Measurements from ENCODE around the gene COL26A1.

The COL26A1 gene

DNA sequence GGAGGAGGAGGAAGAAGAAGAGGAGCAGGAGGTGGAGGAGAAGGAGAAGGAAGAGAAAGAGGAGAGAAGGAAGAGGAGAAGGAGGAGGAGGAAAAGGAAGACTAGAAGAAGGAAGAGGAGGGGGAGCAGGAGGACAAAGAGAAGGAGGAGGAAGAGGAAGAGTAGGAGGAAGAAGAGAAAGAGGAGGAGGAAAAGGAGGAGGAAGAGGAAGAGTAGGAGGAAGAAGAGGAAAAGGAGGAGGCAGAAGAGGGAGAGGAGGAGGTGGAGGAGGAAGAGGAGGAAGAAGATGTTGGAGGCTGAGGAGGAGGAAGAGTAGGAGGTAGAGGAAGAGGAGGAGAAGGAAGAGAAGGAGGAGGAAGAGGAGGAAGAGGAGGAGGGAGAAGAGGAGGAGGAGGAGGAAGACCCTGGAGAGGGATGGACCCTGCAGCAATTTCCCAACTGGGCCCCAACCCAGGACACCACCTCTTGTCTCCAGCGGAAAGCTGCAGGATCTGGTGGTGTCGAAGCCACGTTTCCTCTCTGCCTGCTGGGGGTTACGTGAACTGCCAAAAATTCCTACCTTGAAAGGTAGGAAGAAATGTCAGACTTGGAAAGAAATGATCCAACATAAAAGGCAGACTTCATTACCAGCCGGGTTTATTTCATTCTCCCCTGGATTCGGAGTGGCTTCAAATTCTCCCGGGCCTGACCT is 38.9 kb downstream of the COL26A1 start:
- WGBS, 2 experiments (ENCODE audit: insufficient coverage in 2 of 2): 23 to 27% methylated on average over 4 of the region's 7 CpGs
- no peak overlapping the region for H3K4me3 ChIP-seq (ENCODE audit: extremely low read depth, insufficient read depth, low read length, poor library complexity, severe bottlenecking)
- peaks cover 4% of the 10 kb centered on the region for H3K9me3 ChIP-seq (ENCODE audit: control insufficient read depth, low read length)
- H3K4me1 ChIP-seq (ENCODE audit: control insufficient read depth, insufficient read depth, low read length, poor library complexity, severe bottlenecking): peaks cover 24% of the 10 kb centered on the region
- H3K27ac ChIP-seq (ENCODE audit: low read depth, low read length, severe bottlenecking): peak overlapping the region; percentile 85
- H3K36me3 ChIP-seq (ENCODE audit: control insufficient read depth, insufficient read depth, low read length): peaks cover 7% of the 10 kb centered on the region

- Histone ChIP-seq H3K9me3 (ENCODE audit: control insufficient read depth, low read length) (peaks cover 5% of the 10 kb centered on the region), H3K27ac (ENCODE audit: low read depth, low read length, severe bottlenecking) (peak overlapping the region; percentile 85), H3K4me3 (ENCODE audit: extremely low read depth, insufficient read depth, low read length, poor library complexity, severe bottlenecking) (no peak overlapping the region), H3K4me1 (ENCODE audit: control insufficient read depth, insufficient read depth, low read length, poor library complexity, severe bottlenecking) (peaks cover 24% of the 10 kb centered on the region), H3K36me3 (ENCODE audit: control insufficient read depth, insufficient read depth, low read length) (peaks cover 10% of the 10 kb centered on the region)
- WGBS, 2 experiments (ENCODE audit: insufficient coverage in 2 of 2): 4 to 8% methylated on average over 2 to 4 of the region's 12 CpGs
Observed at GRCh38 chr7:101402081-101402779, 39.6 kb downstream of the COL26A1 start.

GRCh38 chr7:101402835-101403234 is 40.2 kb downstream of the COL26A1 start:
- Histone ChIP-seq H3K4me1 (ENCODE audit: control insufficient read depth, insufficient read depth, low read length, poor library complexity, severe bottlenecking) (peaks cover 24% of the 10 kb centered on the region), H3K4me3 (ENCODE audit: extremely low read depth, insufficient read depth, low read length, poor library complexity, severe bottlenecking) (no peak overlapping the region), H3K9me3 (ENCODE audit: control insufficient read depth, low read length) (peaks cover 4% of the 10 kb centered on the region), H3K36me3 (ENCODE audit: control insufficient read depth, insufficient read depth, low read length) (peaks cover 9% of the 10 kb centered on the region), H3K27ac (ENCODE audit: low read depth, low read length, severe bottlenecking) (no peak overlapping the region)
- WGBS, 2 experiments (ENCODE audit: insufficient coverage in 2 of 2): 100% methylated on average over 2 of the region's 6 CpGs; no CpG with 5 or more reads in 1 of the 2 experiments

GRCh38 chr7:101405474-101406067 is 42.9 kb downstream of the COL26A1 start:
- 80 to 95% methylated on average over 14 to 15 of the region's 16 CpGs for WGBS, 2 experiments (ENCODE audit: insufficient coverage in 2 of 2)
- H3K9me3 ChIP-seq (ENCODE audit: control insufficient read depth, low read length): peaks cover 22% of the 10 kb centered on the region
- no peak overlapping the region for H3K4me3 ChIP-seq (ENCODE audit: extremely low read depth, insufficient read depth, low read length, poor library complexity, severe bottlenecking)
- peaks cover 12% of the 10 kb centered on the region for H3K36me3 ChIP-seq (ENCODE audit: control insufficient read depth, insufficient read depth, low read length)
- peaks cover 17% of the 10 kb centered on the region for H3K4me1 ChIP-seq (ENCODE audit: control insufficient read depth, insufficient read depth, low read length, poor library complexity, severe bottlenecking)
- H3K27ac ChIP-seq (ENCODE audit: low read depth, low read length, severe bottlenecking): no peak overlapping the region

DNA sequence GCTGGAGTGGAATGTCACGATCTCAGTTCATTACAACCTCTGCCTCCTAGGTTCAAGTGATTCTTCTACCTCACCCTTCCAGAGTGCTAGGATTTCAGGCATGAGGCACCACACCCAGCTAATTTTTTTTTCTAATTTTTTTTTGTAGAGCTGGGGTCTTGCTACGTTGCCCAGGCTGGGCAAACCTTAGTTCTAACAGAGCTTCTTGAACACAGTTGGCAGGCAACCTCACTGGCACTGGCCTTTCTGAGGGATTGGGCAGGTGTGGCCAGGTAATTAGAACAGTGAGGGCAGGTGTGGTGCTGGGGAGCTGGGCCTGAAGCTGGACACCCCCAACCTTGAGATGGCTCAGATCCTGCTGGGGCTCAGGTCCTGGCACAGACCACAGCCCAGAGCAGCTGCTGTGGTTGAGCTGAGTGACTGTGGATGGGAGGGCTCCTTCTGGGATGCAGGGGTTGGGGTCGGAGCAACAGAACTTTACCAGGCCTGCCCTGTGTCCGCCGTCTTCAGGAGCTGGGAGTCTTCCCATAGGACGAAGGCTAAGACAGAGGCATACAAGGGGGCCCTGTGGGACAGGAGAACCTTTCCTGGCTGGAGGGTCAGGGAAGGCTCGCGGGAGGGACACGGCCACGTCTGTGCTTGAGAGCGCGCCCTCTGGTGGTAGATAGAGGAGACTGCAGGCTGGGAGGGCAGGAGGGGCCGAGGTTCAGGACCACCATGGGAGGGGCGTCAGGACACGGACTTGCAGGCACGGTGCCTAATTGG is 48.2 kb downstream of the COL26A1 start:
- Histone ChIP-seq H3K4me1 (ENCODE audit: control insufficient read depth, insufficient read depth, low read length, poor library complexity, severe bottlenecking) (no peaks in the 10 kb centered on the region), H3K4me3 (ENCODE audit: extremely low read depth, insufficient read depth, low read length, poor library complexity, severe bottlenecking) (no peak overlapping the region), H3K9me3 (ENCODE audit: control insufficient read depth, low read length) (peaks cover 22% of the 10 kb centered on the region), H3K36me3 (ENCODE audit: control insufficient read depth, insufficient read depth, low read length) (peaks cover 12% of the 10 kb centered on the region), H3K27ac (ENCODE audit: low read depth, low read length, severe bottlenecking) (no peak overlapping the region)
- WGBS, 2 experiments (ENCODE audit: insufficient coverage in 2 of 2): 25 to 32% methylated on average over 14 to 16 of the region's 16 CpGs

- peaks cover 12% of the 10 kb centered on the region for H3K36me3 ChIP-seq (ENCODE audit: control insufficient read depth, insufficient read depth, low read length)
- H3K4me3 ChIP-seq (ENCODE audit: extremely low read depth, insufficient read depth, low read length, poor library complexity, severe bottlenecking): no peak overlapping the region
- 53 to 55% methylated on average over 4 of the region's 4 CpGs for WGBS, 2 experiments (ENCODE audit: insufficient coverage in 2 of 2)
- no peak overlapping the region for H3K27ac ChIP-seq (ENCODE audit: low read depth, low read length, severe bottlenecking)
- H3K4me1 ChIP-seq (ENCODE audit: control insufficient read depth, insufficient read depth, low read length, poor library complexity, severe bottlenecking): no peaks in the 10 kb centered on the region
- H3K9me3 ChIP-seq (ENCODE audit: control insufficient read depth, low read length): peaks cover 22% of the 10 kb centered on the region
Observed at GRCh38 chr7:101411508-101411874, 48.8 kb downstream of the COL26A1 start.

DNA sequence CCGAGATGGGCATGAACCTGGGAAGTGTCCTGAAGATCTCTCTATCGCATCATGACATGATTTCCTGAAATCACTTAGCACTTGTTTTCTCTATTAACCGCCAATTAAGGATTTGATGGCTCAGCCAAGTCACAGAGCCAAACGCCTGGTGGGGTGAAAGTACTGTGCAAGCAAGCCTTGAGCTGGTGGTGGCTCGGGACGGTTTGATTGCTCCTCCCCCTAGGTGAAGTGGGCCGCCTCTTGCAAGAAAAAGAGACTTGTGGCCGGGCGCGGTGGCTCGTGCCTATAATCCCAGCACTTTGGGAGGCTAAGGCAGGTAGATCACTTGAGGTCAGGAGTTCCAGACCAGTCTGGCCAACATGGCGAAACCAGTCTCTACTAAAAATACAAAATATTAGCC is 50.3 kb downstream of the COL26A1 start:
- 89 to 92% methylated on average over 8 to 10 of the region's 12 CpGs for WGBS, 2 experiments (ENCODE audit: insufficient coverage in 2 of 2)
- Histone ChIP-seq H3K36me3 (ENCODE audit: control insufficient read depth, insufficient read depth, low read length) (peaks cover 6% of the 10 kb centered on the region), H3K27ac (ENCODE audit: low read depth, low read length, severe bottlenecking) (no peak overlapping the region), H3K9me3 (ENCODE audit: control insufficient read depth, low read length) (peaks cover 19% of the 10 kb centered on the region), H3K4me3 (ENCODE audit: extremely low read depth, insufficient read depth, low read length, poor library complexity, severe bottlenecking) (no peak overlapping the region), H3K4me1 (ENCODE audit: control insufficient read depth, insufficient read depth, low read length, poor library complexity, severe bottlenecking) (no peaks in the 10 kb centered on the region)

GRCh38 chr7:101418694-101419093 is 56.0 kb downstream of the COL26A1 start:
- Histone ChIP-seq H3K27ac (ENCODE audit: low read depth, low read length, severe bottlenecking) (no peak overlapping the region), H3K36me3 (ENCODE audit: control insufficient read depth, insufficient read depth, low read length) (peaks cover 19% of the 10 kb centered on the region), H3K9me3 (ENCODE audit: control insufficient read depth, low read length) (no peaks in the 10 kb centered on the region), H3K4me3 (ENCODE audit: extremely low read depth, insufficient read depth, low read length, poor library complexity, severe bottlenecking) (no peak overlapping the region), H3K4me1 (ENCODE audit: control insufficient read depth, insufficient read depth, low read length, poor library complexity, severe bottlenecking) (no peaks in the 10 kb centered on the region)
- 80 to 83% methylated on average over 3 to 4 of the region's 5 CpGs for WGBS, 2 experiments (ENCODE audit: insufficient coverage in 2 of 2)

GRCh38 chr7:101419831-101420230 is 57.2 kb downstream of the COL26A1 start:
- Histone ChIP-seq H3K27ac (ENCODE audit: low read depth, low read length, severe bottlenecking) (no peak overlapping the region), H3K36me3 (ENCODE audit: control insufficient read depth, insufficient read depth, low read length) (peaks cover 19% of the 10 kb centered on the region), H3K9me3 (ENCODE audit: control insufficient read depth, low read length) (no peaks in the 10 kb centered on the region), H3K4me3 (ENCODE audit: extremely low read depth, insufficient read depth, low read length, poor library complexity, severe bottlenecking) (no peak overlapping the region), H3K4me1 (ENCODE audit: control insufficient read depth, insufficient read depth, low read length, poor library complexity, severe bottlenecking) (no peaks in the 10 kb centered on the region)
- WGBS, 2 experiments (ENCODE audit: insufficient coverage in 2 of 2): 96 to 98% methylated on average over 12 to 16 of the region's 16 CpGs

DNA sequence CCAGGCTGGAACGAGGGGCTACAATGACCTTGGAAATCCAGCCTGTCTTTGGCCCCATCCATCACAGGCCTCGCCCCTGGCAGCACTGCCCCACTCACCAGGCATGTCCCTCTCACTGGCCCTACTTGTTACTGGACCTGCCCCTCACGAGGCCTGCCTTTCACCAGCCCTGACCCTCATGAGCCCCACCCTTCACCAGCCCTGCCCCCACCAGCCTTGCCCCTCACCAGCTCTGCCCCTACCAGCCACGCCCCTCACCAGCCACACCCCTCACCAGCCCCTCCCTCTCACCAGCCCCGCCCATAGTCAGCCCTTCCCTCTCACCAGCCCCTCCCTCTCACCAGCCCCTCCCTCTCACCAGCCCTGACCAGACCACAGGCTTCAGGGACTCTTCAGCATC is 57.8 kb downstream of the COL26A1 start:
- Histone ChIP-seq H3K4me1 (ENCODE audit: control insufficient read depth, insufficient read depth, low read length, poor library complexity, severe bottlenecking) (no peaks in the 10 kb centered on the region), H3K36me3 (ENCODE audit: control insufficient read depth, insufficient read depth, low read length) (peaks cover 19% of the 10 kb centered on the region), H3K9me3 (ENCODE audit: control insufficient read depth, low read length) (no peaks in the 10 kb centered on the region), H3K4me3 (ENCODE audit: extremely low read depth, insufficient read depth, low read length, poor library complexity, severe bottlenecking) (no peak overlapping the region), H3K27ac (ENCODE audit: low read depth, low read length, severe bottlenecking) (no peak overlapping the region)
- WGBS, 2 experiments (ENCODE audit: insufficient coverage in 2 of 2): 74% methylated on average over 4 of the region's 5 CpGs; no CpG with 5 or more reads in 1 of the 2 experiments

Data from mesodermal cell (in vitro differentiated cells).